ENCODE data around the gene HDAC8. TPM values are rescaled to one million over a fixed set of nuclear protein-coding genes. Genes with fewer than 3 reads are reported as not detected.

Gene HDAC8
- 22.8 to 26.8 TPM (median 24.9 TPM) in 5 replicates for total RNA-seq (2022; extraction: Qiagen RNA extraction)

DNA sequence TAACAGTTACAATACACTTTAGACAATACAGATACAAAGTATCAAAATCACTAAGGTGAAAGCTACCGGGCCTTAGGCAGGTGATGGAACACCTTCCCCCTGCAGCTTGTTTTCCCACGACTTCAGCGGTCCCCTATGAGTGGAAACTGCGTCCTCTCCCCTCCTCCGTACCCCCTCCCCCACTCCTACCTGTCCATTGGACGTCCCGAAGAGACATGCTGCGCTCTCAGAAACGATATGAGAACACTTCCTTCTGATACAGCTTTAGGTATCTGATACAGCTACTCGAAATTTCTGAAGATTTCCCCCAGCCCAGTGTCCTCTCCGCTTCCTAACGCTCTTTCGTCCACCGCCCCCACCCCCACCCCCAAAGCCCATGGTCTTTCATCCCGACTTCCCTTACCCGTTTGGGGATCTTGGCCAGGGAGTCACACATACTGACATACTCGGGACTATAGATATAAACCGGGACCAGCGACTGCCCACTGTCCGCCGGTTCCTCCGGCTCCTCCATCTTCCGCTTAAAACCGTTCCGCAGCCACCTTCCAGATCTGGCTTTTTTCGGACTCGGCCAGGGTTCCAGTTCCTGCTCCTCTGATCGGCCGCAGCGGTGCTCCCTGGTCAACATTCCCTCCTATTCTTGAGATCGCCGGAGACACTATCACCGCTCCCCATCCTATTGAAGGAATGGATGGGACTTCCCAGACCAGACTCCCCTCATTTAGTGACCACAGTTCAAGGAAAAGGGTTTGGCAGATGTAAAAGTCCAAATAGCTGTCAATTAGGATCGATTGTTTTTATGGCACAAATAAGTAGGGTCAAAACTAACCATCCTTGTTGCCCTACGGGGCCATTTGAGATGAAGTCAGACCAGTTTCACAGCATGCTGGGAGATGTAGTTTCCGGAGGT is at the start of gene HDAC8:
HDAC8 (minus strand) TSS at position 596 of the 910 bp plus-strand sequence; CDS start at position 514, 82 bp downstream.

DNA sequence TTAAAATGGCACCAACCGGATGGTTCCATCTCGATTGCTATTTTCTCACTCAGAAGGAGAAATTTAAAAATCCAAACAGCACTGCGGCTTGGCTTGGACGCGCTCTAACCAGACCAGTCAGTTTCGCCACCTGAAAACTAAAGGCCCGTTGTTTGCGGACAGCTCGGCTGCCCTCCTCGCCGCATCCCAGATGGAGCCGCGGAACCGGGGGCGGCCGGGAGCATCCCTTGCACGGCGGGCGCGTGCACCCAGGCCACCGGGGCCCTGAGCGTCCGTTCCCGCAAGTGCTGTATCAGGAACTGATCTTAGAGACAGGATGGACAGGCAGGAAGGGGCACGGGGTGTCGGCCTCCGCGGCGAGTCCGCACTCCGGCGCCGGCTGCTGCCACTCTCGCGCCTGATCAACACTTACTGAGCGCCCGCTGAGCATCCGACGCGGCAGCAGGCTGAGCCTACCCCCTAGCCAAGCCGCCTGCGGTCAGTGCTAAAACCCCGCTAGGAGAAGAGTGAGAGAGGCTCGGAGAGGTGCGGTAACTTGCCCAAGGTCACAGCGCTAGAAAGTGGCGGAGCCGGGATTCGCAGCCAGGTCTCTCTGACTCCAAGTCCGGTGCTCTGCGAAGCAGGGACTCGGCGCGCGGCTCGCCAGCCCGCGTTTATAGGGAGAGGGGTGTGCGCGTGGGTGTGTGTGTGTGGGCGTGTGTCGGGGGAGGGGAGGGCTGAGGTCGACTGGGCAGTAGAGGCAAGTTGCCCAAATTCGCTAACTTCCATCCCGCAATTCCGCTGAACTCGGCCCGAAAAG is 267.2 kb downstream of the HDAC8 start, which contains the start of gene CITED1:
CITED1 (minus strand) TSS at position 629 of the 799 bp plus-strand sequence. CDS start 3,045 bp downstream, outside the sequence.

Other genes with a start within 250 kb of the HDAC8 start
- gene PHKA1, start 141.5 kb upstream of the HDAC8 start, total RNA-seq (2022; extraction: Qiagen RNA extraction): 23.5 to 33.3 TPM (median 30.8 TPM) in 5 replicates
- not detected in 5 replicates for gene DMRTC1B, start 204.0 kb upstream of the HDAC8 start, total RNA-seq (2022; extraction: Qiagen RNA extraction)
- gene FAM236B, start 209.8 kb upstream of the HDAC8 start, total RNA-seq (2022; extraction: Qiagen RNA extraction): not detected in 5 replicates
- gene FAM236D, start 235.4 kb upstream of the HDAC8 start, total RNA-seq (2022; extraction: Qiagen RNA extraction): not detected in 5 replicates

Measured in A549 treated with dexamethasone at 1 μM for 4 hours (cell line).